H9 (cell line): ENCODE measurements around the gene C1orf141. TPM values are rescaled to one million over a fixed set of nuclear protein-coding genes. Genes with fewer than 3 reads are reported as not detected.
A peak's percentile ranks its signal among the peaks of the same experiment; 100 is the strongest.

Experiments
- DNase-seq: peaks from one replicate; pipeline ENCODE4 v3.0.0-alpha.2; 2017
- H2AFZ ChIP-seq: one replicate; pipeline ENCODE4 v1.6.1; 2013; ENCODE audit warnings: mild to moderate bottlenecking, low read length, control low read depth, moderate library complexity
- H2AK5ac ChIP-seq: 2 replicates; pipeline ENCODE4 v1.6.1; 2013; ENCODE audit warnings: low read length, control low read depth, mixed read lengths; ENCODE audit not compliant: insufficient read length
- H2BK120ac ChIP-seq: one replicate; pipeline ENCODE4 v1.6.1; 2013; ENCODE audit warnings: low read depth, mild to moderate bottlenecking, low read length, control low read depth, inconsistent platforms; ENCODE audit not compliant: poor library complexity, severe bottlenecking
- H2BK12ac ChIP-seq: 2 replicates; pipeline ENCODE4 v1.6.1; 2013; ENCODE audit warnings: low read length, control low read depth, mixed read lengths, low read depth; ENCODE audit not compliant: insufficient read length
- H2BK15ac ChIP-seq: 2 replicates; pipeline ENCODE4 v1.6.1; 2013; ENCODE audit warnings: low read depth, low read length, control low read depth
- H2BK20ac ChIP-seq: one replicate; pipeline ENCODE4 v1.6.1; 2013; ENCODE audit warnings: low read depth, mild to moderate bottlenecking, low read length, control low read depth, inconsistent platforms; ENCODE audit not compliant: poor library complexity, severe bottlenecking
- H2BK5ac ChIP-seq: 2 replicates; pipeline ENCODE4 v1.6.1; 2013; ENCODE audit warnings: low read length, control low read depth, mixed read lengths; ENCODE audit not compliant: insufficient read length
- H3K14ac ChIP-seq: 2 replicates; pipeline ENCODE4 v1.6.1; 2013; ENCODE audit warnings: low read length, control low read depth; ENCODE audit not compliant: insufficient read depth
- H3K18ac ChIP-seq: 2 replicates; pipeline ENCODE4 v1.6.1; 2013; ENCODE audit warnings: low read depth, mild to moderate bottlenecking, mixed read lengths, low read length, control low read depth; ENCODE audit not compliant: insufficient read length
- H3K23ac ChIP-seq: 2 replicates; pipeline ENCODE4 v1.6.1; 2013; ENCODE audit warnings: low read length, control low read depth, mixed read lengths, low read depth; ENCODE audit not compliant: insufficient read length
- H3K23me2 ChIP-seq: 2 replicates; pipeline ENCODE4 v1.6.1; 2013; ENCODE audit warnings: low read depth, mild to moderate bottlenecking, mixed read lengths, low read length, control low read depth; ENCODE audit not compliant: insufficient read length, poor library complexity, severe bottlenecking
- H3K27ac ChIP-seq: 2 replicates; pipeline ENCODE4 v1.5.1; 2013; ENCODE audit warnings: low read length, control low read depth, mixed read lengths, low read depth; ENCODE audit not compliant: insufficient read length
- H3K27me3 ChIP-seq: 2 replicates; pipeline ENCODE4 v1.6.1; 2013; ENCODE audit warnings: low read length, control low read depth, inconsistent platforms; ENCODE audit not compliant: insufficient read depth
- H3K4ac ChIP-seq: 2 replicates; pipeline ENCODE4 v1.6.1; 2013; ENCODE audit warnings: low read depth, mild to moderate bottlenecking, control low read depth, inconsistent platforms, low read length, moderate library complexity
- H3K4me1 ChIP-seq: 2 replicates; pipeline ENCODE4 v1.6.1; 2013; ENCODE audit warnings: low read length, control low read depth, inconsistent platforms; ENCODE audit not compliant: insufficient read depth
- H3K4me2 ChIP-seq: 2 replicates; pipeline ENCODE4 v1.6.1; 2013; ENCODE audit warnings: low read length, control low read depth, mixed read lengths; ENCODE audit not compliant: insufficient read length, insufficient read depth
- H3K56ac ChIP-seq: 2 replicates; pipeline ENCODE4 v1.6.1; 2013; ENCODE audit warnings: low read depth, mild to moderate bottlenecking, mixed read lengths, low read length, control low read depth; ENCODE audit not compliant: insufficient read length
- H3K79me1 ChIP-seq: 2 replicates; pipeline ENCODE4 v1.6.1; 2013; ENCODE audit warnings: low read depth, mild to moderate bottlenecking, moderate library complexity, low read length, control low read depth, inconsistent platforms; ENCODE audit not compliant: insufficient read depth, poor library complexity, severe bottlenecking
- H3K79me2 ChIP-seq: 2 replicates; pipeline ENCODE4 v1.6.1; 2013; ENCODE audit warnings: low read length, control low read depth, inconsistent platforms; ENCODE audit not compliant: insufficient read depth
- H3K9ac ChIP-seq: 2 replicates; pipeline ENCODE4 v1.6.1; 2013; ENCODE audit warnings: low read length, control low read depth, mixed read lengths; ENCODE audit not compliant: insufficient read length; ENCODE audit errors: extremely low read depth
- H3K9me3 ChIP-seq: one replicate; pipeline ENCODE4 v1.6.1; 2013; ENCODE audit warnings: low read depth, low read length, inconsistent platforms; ENCODE audit not compliant: control insufficient read depth
- H3T11ph ChIP-seq: one replicate; pipeline ENCODE4 v1.6.1; 2013; ENCODE audit warnings: mild to moderate bottlenecking, low read length, control low read depth, inconsistent platforms
- H4K20me1 ChIP-seq: one replicate; pipeline ENCODE4 v1.6.1; 2013; ENCODE audit not compliant: control insufficient read depth, insufficient read length, insufficient read depth
- H4K5ac ChIP-seq: 2 replicates; pipeline ENCODE4 v1.6.1; 2013; ENCODE audit warnings: low read depth, mild to moderate bottlenecking, mixed read lengths, low read length, control low read depth; ENCODE audit not compliant: insufficient read length
- H4K8ac ChIP-seq: replicated peaks from 2 replicates; pipeline ENCODE4 v1.6.1; 2013; ENCODE audit warnings: low read length, control low read depth, mixed read lengths, low read depth; ENCODE audit not compliant: insufficient read length
- H4K91ac ChIP-seq: 2 replicates; pipeline ENCODE4 v1.6.1; 2013; ENCODE audit warnings: low read depth, mild to moderate bottlenecking, moderate library complexity, mixed read lengths, low read length, control low read depth; ENCODE audit not compliant: insufficient read length
- H3K27ac Mint-ChIP-seq, 3 experiments: 2 replicates in 2 of 3; 3 replicates in 1 of 3; pipeline ENCODE4 v1.8.0; 2020 to 2021; ENCODE audit warnings: mixed read lengths in 3 of 3, mild to moderate bottlenecking in 1 of 3, moderate library complexity in 1 of 3
- H3K27me3 Mint-ChIP-seq: 2 replicates; pipeline ENCODE4 v1.8.0; 2021; ENCODE audit warnings: low read depth, mild to moderate bottlenecking, moderate library complexity, mixed read lengths
- H3K36me3 Mint-ChIP-seq, 3 experiments: 2 replicates in 2 of 3; 3 replicates in 1 of 3; pipeline ENCODE4 v1.8.0; 2020 to 2021; ENCODE audit warnings: low read depth in 3 of 3, mixed read lengths in 3 of 3; ENCODE audit not compliant: insufficient read depth in 1 of 3
- H3K4me1 Mint-ChIP-seq, 2 experiments: 2 replicates each; pipeline ENCODE4 v1.8.0; 2020; ENCODE audit warnings: mixed read lengths in 2 of 2
- H3K4me3 Mint-ChIP-seq, 2 experiments: 2 replicates in 1 of 2; 3 replicates in 1 of 2; pipeline ENCODE4 v1.8.0; 2020 to 2021; ENCODE audit warnings: mild to moderate bottlenecking in 2 of 2, mixed read lengths in 2 of 2, moderate library complexity in 1 of 2
- H3K9me3 Mint-ChIP-seq, 2 experiments: 2 replicates in 1 of 2; 3 replicates in 1 of 2; pipeline ENCODE4 v1.8.0; 2020; ENCODE audit warnings: mild to moderate bottlenecking in 2 of 2, mixed read lengths in 2 of 2, moderate library complexity in 1 of 2
- WGBS: extraction: QIAGEN DNeasy Blood & Tissue Kit; methylation state at CpG from one replicate; pipeline ENCODE4 v1.1.7; 2013; ENCODE audit warnings: missing lambda C conversion rate, low lambda C conversion rate, mixed read lengths; ENCODE audit not compliant: insufficient read length; ENCODE audit errors: extremely low coverage; 5-methylcytosine and 5-hydroxymethylcytosine counted together
- long read RNA-seq: library from polyadenylated mRNA; unstranded; transcript quantifications from one replicate; pipeline ENCODE4 v2.0.0, GENCODE V29; 2020
- total RNA-seq: library from RNA; stranded (reverse); gene quantifications from 2 replicates; pipeline ENCODE4 v1.2.1, GENCODE V29; 2021
- TF ChIP-seq, protein P1 (sequence below): fragments of 200-600 bp; sonication (generic); conservative IDR thresholded peaks from 3 replicates; pipeline ENCODE4 v1.8.0; 2021; ENCODE audit warnings: antibody characterized with exemption, mild to moderate bottlenecking

The C1orf141 gene
- total RNA-seq: not detected in 2 replicates
- long read RNA-seq: 0 reads

GRCh38 chr1:67134695-67135094 is at the start of gene C1orf141:
Gene C1orf141, minus strand, starts transcription at chr1:67134970. Its CDS starts 7,730 bp downstream, at chr1:67127240.
- H3K27ac ChIP-seq: no peak within 1 kb of the TSS
- no peak within 1 kb of the TSS for H3K18ac ChIP-seq
- peaks cover 2% of the 10 kb centered on the region; the same call in 1 of the 2 replicates for H3K27me3 Mint-ChIP-seq
- no peak within 1 kb of the TSS for H4K8ac ChIP-seq
- H3K9ac ChIP-seq: no peak within 1 kb of the TSS
- peak within 1 kb of the TSS; percentile 53 to 66 for H3K4me3 Mint-ChIP-seq
- no peaks in the 10 kb centered on the region for H4K20me1 ChIP-seq
- H3K9me3 Mint-ChIP-seq: no peaks in the 10 kb centered on the region
- TF ChIP-seq, protein P1, sequence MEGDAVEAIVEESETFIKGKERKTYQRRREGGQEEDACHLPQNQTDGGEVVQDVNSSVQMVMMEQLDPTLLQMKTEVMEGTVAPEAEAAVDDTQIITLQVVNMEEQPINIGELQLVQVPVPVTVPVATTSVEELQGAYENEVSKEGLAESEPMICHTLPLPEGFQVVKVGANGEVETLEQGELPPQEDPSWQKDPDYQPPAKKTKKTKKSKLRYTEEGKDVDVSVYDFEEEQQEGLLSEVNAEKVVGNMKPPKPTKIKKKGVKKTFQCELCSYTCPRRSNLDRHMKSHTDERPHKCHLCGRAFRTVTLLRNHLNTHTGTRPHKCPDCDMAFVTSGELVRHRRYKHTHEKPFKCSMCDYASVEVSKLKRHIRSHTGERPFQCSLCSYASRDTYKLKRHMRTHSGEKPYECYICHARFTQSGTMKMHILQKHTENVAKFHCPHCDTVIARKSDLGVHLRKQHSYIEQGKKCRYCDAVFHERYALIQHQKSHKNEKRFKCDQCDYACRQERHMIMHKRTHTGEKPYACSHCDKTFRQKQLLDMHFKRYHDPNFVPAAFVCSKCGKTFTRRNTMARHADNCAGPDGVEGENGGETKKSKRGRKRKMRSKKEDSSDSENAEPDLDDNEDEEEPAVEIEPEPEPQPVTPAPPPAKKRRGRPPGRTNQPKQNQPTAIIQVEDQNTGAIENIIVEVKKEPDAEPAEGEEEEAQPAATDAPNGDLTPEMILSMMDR: no peak
- WGBS: no CpG with 5 or more reads among the region's 28 CpGs
- no peak within 1 kb of the TSS for H4K91ac ChIP-seq
- no peak within 1 kb of the TSS for H2BK20ac ChIP-seq
- H2BK120ac ChIP-seq: no peak within 1 kb of the TSS
- no peak within 1 kb of the TSS for H2AK5ac ChIP-seq
- no peak within 1 kb of the TSS for H3K14ac ChIP-seq
- no peaks in the 10 kb centered on the region for H3K79me2 ChIP-seq
- no peaks in the 10 kb centered on the region for H3K36me3 Mint-ChIP-seq
- no peak within 1 kb of the TSS for H4K5ac ChIP-seq
- no peaks in the 10 kb centered on the region for H3K9me3 ChIP-seq
- no peak within 1 kb of the TSS for H3K4ac ChIP-seq
- peak within 1 kb of the TSS in 1 of 3 experiments; percentile 17; a peak in 1 of 7 replicates for H3K27ac Mint-ChIP-seq
- no peak within 1 kb of the TSS for H3K56ac ChIP-seq
- peak; percentile 63 for DNase-seq
- H3K4me1 ChIP-seq: no peaks in the 10 kb centered on the region
- no peak within 1 kb of the TSS for H2AFZ ChIP-seq
- no peak within 1 kb of the TSS for H2BK5ac ChIP-seq
- no peaks in the 10 kb centered on the region for H3K27me3 ChIP-seq
- no peak within 1 kb of the TSS for H2BK15ac ChIP-seq
- H3K23me2 ChIP-seq: no peaks in the 10 kb centered on the region
- H3K4me1 Mint-ChIP-seq: peaks cover 15 to 24% of the 10 kb centered on the region in 2 experiments
- no peaks in the 10 kb centered on the region for H3K79me1 ChIP-seq
- no peak within 1 kb of the TSS for H3K23ac ChIP-seq
- H3T11ph ChIP-seq: no peak within 1 kb of the TSS
- H2BK12ac ChIP-seq: no peak within 1 kb of the TSS
- H3K4me2 ChIP-seq: peak within 1 kb of the TSS; percentile 30
